ENCODE measurements around the gene A1BG.
A peak's percentile ranks its signal among the peaks of the same experiment; 100 is the strongest.

The A1BG gene

DNA sequence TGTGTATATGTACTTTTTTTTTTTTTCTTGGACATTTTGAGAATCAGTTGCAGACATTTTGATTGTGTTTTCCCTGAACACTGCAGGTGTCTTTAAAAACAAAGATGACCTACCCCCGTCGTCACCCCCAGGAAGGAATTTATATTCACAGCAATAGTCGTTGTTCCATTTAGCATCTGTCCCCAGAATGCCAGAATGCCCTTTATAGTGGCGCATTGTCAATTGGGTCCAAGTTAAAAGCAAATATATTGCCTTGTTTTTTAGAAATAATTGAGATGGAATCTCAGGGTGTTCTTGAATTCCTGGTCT, 40.4 kb upstream of the A1BG start:
- peaks cover 24% of the 10 kb centered on the region for H4K20me1 ChIP-seq (ENCODE audit: low read depth, low read length)

DNA sequence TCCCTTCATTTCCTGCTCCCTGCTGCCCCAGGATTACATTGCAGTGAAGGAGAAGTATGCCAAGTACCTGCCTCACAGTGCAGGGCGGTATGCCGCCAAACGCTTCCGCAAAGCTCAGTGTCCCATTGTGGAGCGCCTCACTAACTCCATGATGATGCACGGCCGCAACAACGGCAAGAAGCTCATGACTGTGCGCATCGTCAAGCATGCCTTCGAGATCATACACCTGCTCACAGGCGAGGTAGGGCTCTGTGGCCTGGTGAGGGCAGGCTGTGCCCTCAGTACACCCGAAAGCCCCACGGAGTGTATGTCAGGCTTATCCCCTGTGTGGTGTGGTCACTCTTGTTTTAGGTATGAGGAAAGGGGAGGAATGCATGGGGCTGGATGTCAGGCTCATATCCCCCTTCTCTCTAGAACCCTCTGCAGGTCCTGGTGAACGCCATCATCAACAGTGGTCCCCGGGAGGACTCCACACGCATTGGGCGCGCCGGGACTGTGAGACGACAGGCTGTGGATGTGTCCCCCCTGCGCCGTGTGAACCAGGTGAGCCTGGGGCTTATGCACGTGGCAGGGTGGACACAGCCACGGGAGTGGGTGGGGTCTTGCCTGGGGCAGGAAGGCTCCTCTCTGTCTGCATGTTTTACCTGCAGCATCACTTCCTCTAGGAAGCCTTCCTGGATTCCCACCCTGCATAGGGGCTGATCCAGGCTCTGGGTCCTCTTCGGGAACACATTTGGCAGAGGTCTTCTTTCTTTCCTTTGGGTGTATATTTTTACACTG, 39.8 kb upstream of the A1BG start:
- no peak overlapping the region for H2AFZ ChIP-seq (ENCODE audit: low read depth, low read length, severe bottlenecking)
- TF ChIP-seq EZH2phosphoT487 (conservative IDR thresholded peaks at IDR 0.05; ENCODE audit: low read length) = no peak
- TF ChIP-seq, protein P1, sequence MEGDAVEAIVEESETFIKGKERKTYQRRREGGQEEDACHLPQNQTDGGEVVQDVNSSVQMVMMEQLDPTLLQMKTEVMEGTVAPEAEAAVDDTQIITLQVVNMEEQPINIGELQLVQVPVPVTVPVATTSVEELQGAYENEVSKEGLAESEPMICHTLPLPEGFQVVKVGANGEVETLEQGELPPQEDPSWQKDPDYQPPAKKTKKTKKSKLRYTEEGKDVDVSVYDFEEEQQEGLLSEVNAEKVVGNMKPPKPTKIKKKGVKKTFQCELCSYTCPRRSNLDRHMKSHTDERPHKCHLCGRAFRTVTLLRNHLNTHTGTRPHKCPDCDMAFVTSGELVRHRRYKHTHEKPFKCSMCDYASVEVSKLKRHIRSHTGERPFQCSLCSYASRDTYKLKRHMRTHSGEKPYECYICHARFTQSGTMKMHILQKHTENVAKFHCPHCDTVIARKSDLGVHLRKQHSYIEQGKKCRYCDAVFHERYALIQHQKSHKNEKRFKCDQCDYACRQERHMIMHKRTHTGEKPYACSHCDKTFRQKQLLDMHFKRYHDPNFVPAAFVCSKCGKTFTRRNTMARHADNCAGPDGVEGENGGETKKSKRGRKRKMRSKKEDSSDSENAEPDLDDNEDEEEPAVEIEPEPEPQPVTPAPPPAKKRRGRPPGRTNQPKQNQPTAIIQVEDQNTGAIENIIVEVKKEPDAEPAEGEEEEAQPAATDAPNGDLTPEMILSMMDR (IDR thresholded peaks at IDR 0.05; ENCODE audit: insufficient read depth, low read length, poor library complexity, severe bottlenecking) = no peak
- peaks cover 5% of the 10 kb centered on the region; the same call in 1 of the 2 replicates for H3F3A ChIP-seq (ENCODE audit: insufficient read depth)
- no peaks in the 10 kb centered on the region for H3K27me3 ChIP-seq (ENCODE audit: low read length)
- no peak overlapping the region for H3K4me3 ChIP-seq (ENCODE audit: insufficient read depth, low read length, poor library complexity, severe bottlenecking)
- peaks cover 32% of the 10 kb centered on the region for H3K79me2 ChIP-seq (ENCODE audit: insufficient read depth, low read length)
- H3K4me2 ChIP-seq (ENCODE audit: low read depth, low read length, poor library complexity, severe bottlenecking) = no peak overlapping the region
- H3K9ac ChIP-seq (ENCODE audit: low read length) = no peak overlapping the region
- H3K27ac ChIP-seq (ENCODE audit: low read depth, low read length) = no peak overlapping the region
- peaks cover 21% of the 10 kb centered on the region for H3K36me3 ChIP-seq (ENCODE audit: low read length)
- no peaks in the 10 kb centered on the region for H3K9me2 ChIP-seq (replicated peaks; ENCODE audit: insufficient read depth, low read length)
- H3K9me3 ChIP-seq (ENCODE audit: insufficient read depth, low read length) = no peaks in the 10 kb centered on the region
- H4K20me1 ChIP-seq (ENCODE audit: low read depth, low read length) = peaks cover 28% of the 10 kb centered on the region

More for the DNA sequence above, 40.4 kb upstream of the A1BG start:
- peaks cover 5% of the 10 kb centered on the region; the same call in 1 of the 2 replicates for H3F3A ChIP-seq (ENCODE audit: insufficient read depth)
- H3K27me3 ChIP-seq (ENCODE audit: low read length) = no peaks in the 10 kb centered on the region
- no peak overlapping the region for H3K4me2 ChIP-seq (ENCODE audit: low read depth, low read length, poor library complexity, severe bottlenecking)
- H3K4me3 ChIP-seq (ENCODE audit: insufficient read depth, low read length, poor library complexity, severe bottlenecking) = no peak overlapping the region
- no peak for TF ChIP-seq EZH2phosphoT487 (conservative IDR thresholded peaks at IDR 0.05; ENCODE audit: low read length)
- TF ChIP-seq, protein P1 (IDR thresholded peaks at IDR 0.05; ENCODE audit: insufficient read depth, low read length, poor library complexity, severe bottlenecking) = no peak
- no peak overlapping the region for H3K9ac ChIP-seq (ENCODE audit: low read length)
- H3K79me2 ChIP-seq (ENCODE audit: insufficient read depth, low read length) = peaks cover 27% of the 10 kb centered on the region
- no peaks in the 10 kb centered on the region for H3K9me3 ChIP-seq (ENCODE audit: insufficient read depth, low read length)
- peaks cover 18% of the 10 kb centered on the region for H3K36me3 ChIP-seq (ENCODE audit: low read length)
- H2AFZ ChIP-seq (ENCODE audit: low read depth, low read length, severe bottlenecking) = no peak overlapping the region
- H3K9me2 ChIP-seq (replicated peaks; ENCODE audit: insufficient read depth, low read length) = no peaks in the 10 kb centered on the region
- H3K27ac ChIP-seq (ENCODE audit: low read depth, low read length) = no peak overlapping the region

DNA sequence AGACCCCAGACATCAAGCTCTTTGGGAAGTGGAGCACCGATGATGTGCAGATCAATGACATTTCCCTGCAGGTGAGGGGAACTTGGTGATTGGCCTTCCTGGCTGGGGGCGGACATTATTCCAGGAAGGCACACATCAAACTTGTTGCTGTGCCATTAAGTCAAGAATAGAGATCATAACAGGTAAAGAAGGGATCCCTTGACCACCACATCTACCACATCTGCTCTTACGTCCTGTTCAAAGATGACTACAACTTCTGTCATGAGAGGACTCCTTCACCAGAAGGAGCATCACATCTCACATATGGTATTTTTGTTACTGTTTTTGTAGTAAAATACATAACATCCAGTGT, 34.9 kb upstream of the A1BG start:
- H3K27me3 ChIP-seq (ENCODE audit: low read length) = no peaks in the 10 kb centered on the region
- H3K4me3 ChIP-seq (ENCODE audit: insufficient read depth, low read length, poor library complexity, severe bottlenecking) = peak overlapping the region; percentile 99
- H3K4me2 ChIP-seq (ENCODE audit: low read depth, low read length, poor library complexity, severe bottlenecking) = peak overlapping the region; percentile 87
- peaks cover 43% of the 10 kb centered on the region for H3K79me2 ChIP-seq (ENCODE audit: insufficient read depth, low read length)
- peaks cover 22% of the 10 kb centered on the region for H3K36me3 ChIP-seq (ENCODE audit: low read length)
- no peak overlapping the region for H2AFZ ChIP-seq (ENCODE audit: low read depth, low read length, severe bottlenecking)
- H3K9me3 ChIP-seq (ENCODE audit: insufficient read depth, low read length) = no peaks in the 10 kb centered on the region
- peaks cover 27% of the 10 kb centered on the region for H4K20me1 ChIP-seq (ENCODE audit: low read depth, low read length)
- no peak overlapping the region for H3K27ac ChIP-seq (ENCODE audit: low read depth, low read length)
- H3F3A ChIP-seq (ENCODE audit: insufficient read depth) = peaks cover 11% of the 10 kb centered on the region; the same call in 1 of the 2 replicates
- no peak for TF ChIP-seq EZH2phosphoT487 (conservative IDR thresholded peaks at IDR 0.05; ENCODE audit: low read length)
- TF ChIP-seq, protein P1 (IDR thresholded peaks at IDR 0.05; ENCODE audit: insufficient read depth, low read length, poor library complexity, severe bottlenecking) = no peak
- H3K9ac ChIP-seq (ENCODE audit: low read length) = peak overlapping the region; percentile 98
- no peaks in the 10 kb centered on the region for H3K9me2 ChIP-seq (replicated peaks; ENCODE audit: insufficient read depth, low read length)

Data from SU-DHL-6 (cell line).